ENCODE results near the gene OOSP4B.

DNA sequence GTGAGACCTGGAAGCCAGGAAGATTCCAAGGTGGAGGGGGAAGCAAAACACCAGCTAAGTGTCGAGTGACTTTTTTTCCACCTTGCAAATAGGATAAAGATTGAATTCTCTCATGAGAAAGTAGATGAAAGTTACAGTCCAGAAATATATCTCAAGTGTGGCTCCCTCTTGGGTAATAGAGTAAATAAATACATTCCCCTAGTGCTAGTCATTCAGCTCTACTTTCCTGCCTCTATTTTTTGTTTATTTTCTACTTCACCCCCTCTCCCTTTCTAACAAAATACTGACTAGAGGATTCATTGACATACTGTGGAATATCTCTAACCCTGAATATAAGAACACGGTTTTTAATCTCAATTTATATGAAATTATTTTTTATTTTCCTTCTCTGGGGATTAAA is 19.2 kb upstream of the OOSP4B start:
- no peak for TF ChIP-seq POLR2A (IDR thresholded peaks at IDR 0.05)
- TF ChIP-seq, protein P1, sequence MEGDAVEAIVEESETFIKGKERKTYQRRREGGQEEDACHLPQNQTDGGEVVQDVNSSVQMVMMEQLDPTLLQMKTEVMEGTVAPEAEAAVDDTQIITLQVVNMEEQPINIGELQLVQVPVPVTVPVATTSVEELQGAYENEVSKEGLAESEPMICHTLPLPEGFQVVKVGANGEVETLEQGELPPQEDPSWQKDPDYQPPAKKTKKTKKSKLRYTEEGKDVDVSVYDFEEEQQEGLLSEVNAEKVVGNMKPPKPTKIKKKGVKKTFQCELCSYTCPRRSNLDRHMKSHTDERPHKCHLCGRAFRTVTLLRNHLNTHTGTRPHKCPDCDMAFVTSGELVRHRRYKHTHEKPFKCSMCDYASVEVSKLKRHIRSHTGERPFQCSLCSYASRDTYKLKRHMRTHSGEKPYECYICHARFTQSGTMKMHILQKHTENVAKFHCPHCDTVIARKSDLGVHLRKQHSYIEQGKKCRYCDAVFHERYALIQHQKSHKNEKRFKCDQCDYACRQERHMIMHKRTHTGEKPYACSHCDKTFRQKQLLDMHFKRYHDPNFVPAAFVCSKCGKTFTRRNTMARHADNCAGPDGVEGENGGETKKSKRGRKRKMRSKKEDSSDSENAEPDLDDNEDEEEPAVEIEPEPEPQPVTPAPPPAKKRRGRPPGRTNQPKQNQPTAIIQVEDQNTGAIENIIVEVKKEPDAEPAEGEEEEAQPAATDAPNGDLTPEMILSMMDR (IDR thresholded peaks at IDR 0.05) = no peak

Data from heart left ventricle (tissue), 13 donors.